ENCODE measurements around the gene HMGB3.
"Not testable (repeated sequence)": the region's sequence is repeated elsewhere in the genome, so short reads cannot be mapped to it uniquely, and the experiment has no call there.

DNA sequence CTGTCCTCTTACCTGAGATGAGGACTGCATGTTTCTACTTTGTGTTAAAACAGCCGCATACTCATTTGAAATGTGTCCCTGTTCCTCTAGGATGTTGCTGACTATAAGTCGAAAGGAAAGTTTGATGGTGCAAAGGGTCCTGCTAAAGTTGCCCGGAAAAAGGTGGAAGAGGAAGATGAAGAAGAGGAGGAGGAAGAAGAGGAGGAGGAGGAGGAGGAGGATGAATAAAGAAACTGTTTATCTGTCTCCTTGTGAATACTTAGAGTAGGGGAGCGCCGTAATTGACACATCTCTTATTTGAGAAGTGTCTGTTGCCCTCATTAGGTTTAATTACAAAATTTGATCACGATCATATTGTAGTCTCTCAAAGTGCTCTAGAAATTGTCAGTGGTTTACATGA lies 4.6 kb downstream of the HMGB3 start:
- not testable (repeated sequence) for TF ChIP-seq CTCF (conservative IDR thresholded peaks at IDR 0.05); ZFX (IDR thresholded peaks at IDR 0.05)
